Ascending aorta (tissue), 2 donors: ENCODE measurements around the gene TIE1. TPM values are rescaled to one million over a fixed set of nuclear protein-coding genes. Genes with fewer than 3 reads are reported as not detected.

Source experiments
- DNase-seq, 2 donors: peaks; one replicate each; pipeline ENCODE4 v3.0.0-alpha.2; 2019; ENCODE audit warnings: low spot score in 2 of 2
- H3K27ac ChIP-seq, 2 donors: fragments of 200-600 bp; sonication (generic); one replicate each; pipeline ENCODE4 v1.5.1; 2016 to 2017; ENCODE audit warnings: mild to moderate bottlenecking in 1 of 2
- H3K27me3 ChIP-seq: fragments of 200-600 bp; sonication (generic); one replicate; pipeline ENCODE4 v1.5.1; 2017
- H3K36me3 ChIP-seq, 2 donors: fragments of 200-600 bp; sonication (generic); one replicate each; pipeline ENCODE4 v1.5.1; 2016
- H3K4me1 ChIP-seq, 2 donors: fragments of 200-600 bp; sonication (generic); one replicate each; pipeline ENCODE4 v1.5.1; 2016 to 2017; ENCODE audit warnings: mild to moderate bottlenecking in 1 of 2
- H3K4me3 ChIP-seq, 2 donors: fragments of 200-600 bp; sonication (generic); one replicate each; pipeline ENCODE4 v1.5.1; 2016 to 2017; ENCODE audit warnings: mild to moderate bottlenecking in 1 of 2
- H3K9me3 ChIP-seq, 2 donors: fragments of 200-600 bp; sonication (generic); one replicate each; pipeline ENCODE4 v1.5.1; 2016
- intact Hi-C: fragments of 100-400 bp; cut with DNase I; formaldehyde crosslinking; loops from one replicate; pipeline ENCODE4 v1.15.1; 2023
- total RNA-seq: library from RNA; depleted of rRNA; stranded (reverse); fragments of >200 nt; gene quantifications from one replicate; pipeline ENCODE4 v1.1.0, GENCODE V29; 2016
- TF ChIP-seq, protein P1 (sequence below), 3 experiments: fragments of 200-600 bp in 2 of 3; fragments of 450-650 bp in 1 of 3; sonication (generic) in 2 of 3; IDR thresholded peaks; one replicate each; pipeline ENCODE4 v1.5.1; 2016 to 2019; ENCODE audit warnings: antibody characterized with exemption in 3 of 3, mild to moderate bottlenecking in 1 of 3, moderate library complexity in 1 of 3

TIE1 gene
- total RNA-seq, 1 donor from 2014 or later = 120 TPM

- Histone ChIP-seq H3K9me3 (no peaks in the 10 kb centered on the region), H3K27me3 (no peaks in the 10 kb centered on the region), H3K4me1 (peaks cover 6 to 7% of the 10 kb centered on the region in 2 donors), H3K27ac (peak overlapping the region; percentile 84 to 86), H3K4me3 (peak overlapping the region; percentile 63 to 67), H3K36me3 (peaks cover 13 to 19% of the 10 kb centered on the region in 2 donors)
- TF ChIP-seq, protein P1, sequence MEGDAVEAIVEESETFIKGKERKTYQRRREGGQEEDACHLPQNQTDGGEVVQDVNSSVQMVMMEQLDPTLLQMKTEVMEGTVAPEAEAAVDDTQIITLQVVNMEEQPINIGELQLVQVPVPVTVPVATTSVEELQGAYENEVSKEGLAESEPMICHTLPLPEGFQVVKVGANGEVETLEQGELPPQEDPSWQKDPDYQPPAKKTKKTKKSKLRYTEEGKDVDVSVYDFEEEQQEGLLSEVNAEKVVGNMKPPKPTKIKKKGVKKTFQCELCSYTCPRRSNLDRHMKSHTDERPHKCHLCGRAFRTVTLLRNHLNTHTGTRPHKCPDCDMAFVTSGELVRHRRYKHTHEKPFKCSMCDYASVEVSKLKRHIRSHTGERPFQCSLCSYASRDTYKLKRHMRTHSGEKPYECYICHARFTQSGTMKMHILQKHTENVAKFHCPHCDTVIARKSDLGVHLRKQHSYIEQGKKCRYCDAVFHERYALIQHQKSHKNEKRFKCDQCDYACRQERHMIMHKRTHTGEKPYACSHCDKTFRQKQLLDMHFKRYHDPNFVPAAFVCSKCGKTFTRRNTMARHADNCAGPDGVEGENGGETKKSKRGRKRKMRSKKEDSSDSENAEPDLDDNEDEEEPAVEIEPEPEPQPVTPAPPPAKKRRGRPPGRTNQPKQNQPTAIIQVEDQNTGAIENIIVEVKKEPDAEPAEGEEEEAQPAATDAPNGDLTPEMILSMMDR (IDR thresholded peaks at IDR 0.05) = no peak
- intact Hi-C loops = loop anchor here (1.0 to 10.0 kb wide), 8 partner anchors 9 to 676 kb away; partner anchors contain the start of genes ELOVL1, HYI, MED8 and PTPRF
- no peak for DNase-seq
Observed at GRCh38 chr1:43358121-43358745, 57.5 kb downstream of the TIE1 start.

DNA sequence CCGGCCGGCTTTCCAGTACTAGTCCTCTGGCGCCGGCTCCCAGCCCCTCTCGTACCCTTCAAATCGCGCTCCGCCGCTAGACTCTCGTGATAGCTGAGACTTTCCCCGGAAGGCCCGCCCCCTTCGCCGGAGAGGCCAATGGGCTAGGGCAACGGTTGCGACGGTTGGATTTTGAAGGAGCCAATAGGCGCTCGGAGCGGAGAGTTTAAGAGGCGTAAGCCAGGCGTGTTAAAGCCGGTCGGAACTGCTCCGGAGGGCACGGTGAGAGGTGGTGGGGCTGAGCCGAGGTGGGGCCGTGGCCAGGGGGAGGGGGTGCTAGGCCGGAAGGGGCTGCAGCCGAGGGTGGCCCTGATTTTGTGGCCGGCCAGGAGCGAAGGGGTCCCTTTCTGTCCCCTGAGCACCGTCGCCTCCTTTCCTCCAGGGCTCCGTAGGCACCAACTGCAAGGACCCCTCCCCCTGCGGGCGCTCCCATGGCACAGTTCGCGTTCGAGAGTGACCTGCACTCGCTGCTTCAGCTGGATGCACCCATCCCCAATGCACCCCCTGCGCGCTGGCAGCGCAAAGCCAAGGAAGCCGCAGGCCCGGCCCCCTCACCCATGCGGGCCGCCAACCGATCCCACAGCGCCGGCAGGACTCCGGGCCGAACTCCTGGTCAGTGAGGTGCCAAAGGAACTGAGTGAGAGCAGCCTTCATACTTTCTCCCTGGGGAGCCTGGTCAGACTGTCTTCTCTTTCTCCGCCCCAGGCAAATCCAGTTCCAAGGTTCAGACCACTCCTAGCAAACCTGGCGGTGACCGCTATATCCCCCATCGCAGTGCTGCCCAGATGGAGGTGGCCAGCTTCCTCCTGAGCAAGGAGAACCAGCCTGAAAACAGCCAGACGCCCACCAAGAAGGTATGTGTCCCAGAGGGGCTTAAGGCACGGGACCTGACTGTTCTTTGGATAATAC is 58.2 kb downstream of the TIE1 start, which contains the start of gene CDC20:
TSS of gene CDC20 (plus strand) at position 236 of the 948 bp plus-strand sequence. CDS start at position 471, 235 bp downstream.
- H3K36me3 ChIP-seq = peaks cover 21 to 27% of the 10 kb centered on the region in 2 donors
- peak within 1 kb of the TSS; percentile 63 to 67 for H3K4me3 ChIP-seq
- peak within 1 kb of the TSS; percentile 84 to 86 for H3K27ac ChIP-seq
- H3K27me3 ChIP-seq = no peaks in the 10 kb centered on the region
- no peaks in the 10 kb centered on the region for H3K9me3 ChIP-seq
- peaks cover 6 to 7% of the 10 kb centered on the region in 2 donors for H3K4me1 ChIP-seq
- TF ChIP-seq, protein P1 (IDR thresholded peaks at IDR 0.05) = no peak
- intact Hi-C loops = loop anchor here (1.0 to 10.0 kb wide), 8 partner anchors 9 to 677 kb away; partner anchors contain the start of genes ELOVL1, HYI, MED8 and PTPRF
- peak; percentile 96 to 100 for DNase-seq

GRCh38 chr1:43359696-43360095 is 58.9 kb downstream of the TIE1 start:
- no peaks in the 10 kb centered on the region for H3K9me3 ChIP-seq
- H3K4me3 ChIP-seq = no peak overlapping the region
- DNase-seq = no peak
- peaks cover 6 to 7% of the 10 kb centered on the region in 2 donors for H3K4me1 ChIP-seq
- TF ChIP-seq, protein P1 (IDR thresholded peaks at IDR 0.05) = no peak
- H3K36me3 ChIP-seq = peaks cover 26 to 33% of the 10 kb centered on the region in 2 donors
- H3K27ac ChIP-seq = no peak overlapping the region
- intact Hi-C loops = loop anchor here (5.0 to 10.0 kb wide), 5 partner anchors 93 to 677 kb away; partner anchors contain the start of genes HYI, PTPRF, YBX1 and ZNF691
- no peaks in the 10 kb centered on the region for H3K27me3 ChIP-seq

DNA sequence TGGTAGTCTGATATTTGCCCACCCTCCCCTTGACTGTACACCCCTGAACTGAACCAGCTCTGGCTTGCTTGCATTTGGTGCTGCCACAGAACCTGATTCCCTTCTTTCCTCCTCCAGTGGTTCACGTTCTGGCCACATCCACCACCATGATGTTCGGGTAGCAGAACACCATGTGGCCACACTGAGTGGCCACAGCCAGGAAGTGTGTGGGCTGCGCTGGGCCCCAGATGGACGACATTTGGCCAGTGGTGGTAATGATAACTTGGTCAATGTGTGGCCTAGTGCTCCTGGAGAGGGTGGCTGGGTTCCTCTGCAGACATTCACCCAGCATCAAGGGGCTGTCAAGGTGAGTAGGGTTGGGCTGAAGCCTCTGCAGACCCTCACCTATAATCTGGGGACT is 59.8 kb downstream of the TIE1 start:
- Histone ChIP-seq H3K36me3 (peaks cover 34 to 40% of the 10 kb centered on the region in 2 donors), H3K27me3 (no peaks in the 10 kb centered on the region), H3K9me3 (no peaks in the 10 kb centered on the region), H3K4me1 (peaks cover 6 to 7% of the 10 kb centered on the region in 2 donors), H3K4me3 (no peak overlapping the region), H3K27ac (no peak overlapping the region)
- TF ChIP-seq, protein P1 (IDR thresholded peaks at IDR 0.05) = no peak
- intact Hi-C loops = no loop called here
- DNase-seq = no peak

GRCh38 chr1:43363283-43363934 is 62.6 kb downstream of the TIE1 start:
- H3K36me3 ChIP-seq = peaks cover 34 to 40% of the 10 kb centered on the region in 2 donors
- H3K4me1 ChIP-seq = peaks cover 11 to 18% of the 10 kb centered on the region in 2 donors
- H3K9me3 ChIP-seq = no peaks in the 10 kb centered on the region
- H3K4me3 ChIP-seq = no peak overlapping the region
- no peaks in the 10 kb centered on the region for H3K27me3 ChIP-seq
- H3K27ac ChIP-seq = no peak overlapping the region
- TF ChIP-seq, protein P1 (IDR thresholded peaks at IDR 0.05) = no peak
- DNase-seq = no peak
- intact Hi-C loops = no loop called here
